Motor neuron (in vitro differentiated cells): ENCODE results near the gene SESN1. TPM values are rescaled to one million over a fixed set of nuclear protein-coding genes. Genes with fewer than 3 reads are reported as not detected.

ENCODE experiments used
- ATAC-seq, 8 experiments: fragments of 200-7000 bp; cut with Tn5 transposase; replicated peaks in 6 of 8; 2 replicates each; pipeline ENCODE4 v1.8.0; 2021; ENCODE audit warnings: mild to moderate bottlenecking in 8 of 8, moderate library complexity in 8 of 8
- H3K27ac ChIP-seq, 2 donors: fragments of 250-450 bp; sonication (Bioruptor Pico); 2 replicates each; pipeline ENCODE4 v1.9.0; 2021; ENCODE audit warnings: antibody characterized with exemption in 2 of 2, mild to moderate bottlenecking in 2 of 2, moderate library complexity in 1 of 2
- H3K4me1 ChIP-seq, 2 donors: fragments of 250-450 bp; sonication (Bioruptor Pico); replicated peaks in 1 of 2; 2 replicates each; pipeline ENCODE4 v1.6.1; 2021; ENCODE audit warnings: antibody characterized with exemption in 2 of 2, mild to moderate bottlenecking in 2 of 2, moderate library complexity in 1 of 2
- H3K4me3 ChIP-seq, 5 donors: fragments of 250-450 bp; sonication (Bioruptor Pico); 2 replicates each; pipeline ENCODE4 v1.9.0; 2021; ENCODE audit warnings: antibody characterized with exemption in 5 of 5, mild to moderate bottlenecking in 5 of 5, moderate library complexity in 4 of 5
- WGBS, 10 experiments: fragments of 450-650 bp; shearing (Covaris generic); methylation state at CpG; one replicate each; pipeline ENCODE4 v1.0.0; 2022; 5-methylcytosine and 5-hydroxymethylcytosine counted together
- in situ Hi-C, 9 experiments: fragments of 400-800 bp; cut with MboI; loops; one replicate each; pipeline ENCODE4 v1.15.0; 2021; ENCODE audit warnings: low sequenced_read_pairs in 9 of 9, low pct_unique_long_range_greater_than_20kb in 2 of 9; ENCODE audit not compliant: unreplicated experiment in 9 of 9
- total RNA-seq, 8 experiments: library from RNA; unstranded; fragments of 300-600 nt; gene quantifications; 2 replicates each; pipeline versions ENCODE4 v1.2.3 to v1.2.4, GENCODE V29; 2022

SESN1 gene
- total RNA-seq, 8 experiments from 2014 or later, result 21.2 to 75.9 (median 36.5) TPM

- Histone ChIP-seq H3K27ac (no peak overlapping the region), H3K4me1 (no peaks in the 10 kb centered on the region), H3K4me3 (no peak overlapping the region)
- no peak for ATAC-seq
- in situ Hi-C loops, result loop anchor here in 7 of 9 experiments (10.0 to 25.0 kb wide), 3 partner anchors 162 to 537 kb away; no protein-coding TSS in a partner anchor
These were observed 20.6 kb downstream of the SESN1 start for GRCh38 chr6:109074133-109074415.

- Histone ChIP-seq H3K4me3 (no peak overlapping the region), H3K27ac (no peak overlapping the region), H3K4me1 (no peaks in the 10 kb centered on the region)
- 33 to 100% (median 57%) methylated on average over 2 to 7 of the region's 7 CpGs for WGBS, 10 experiments
- ATAC-seq, result peak in 7 of 8 experiments; percentile 27 to 60 (median 36)
- in situ Hi-C loops, result loop anchor here in 7 of 9 experiments (10.0 to 25.0 kb wide), 3 partner anchors 161 to 536 kb away; no protein-coding TSS in a partner anchor
These were observed 21.1 kb downstream of the SESN1 start for GRCh38 chr6:109073344-109074132.

- H3K27ac ChIP-seq, result no peak overlapping the region
- no peaks in the 10 kb centered on the region for H3K4me1 ChIP-seq
- no peak for ATAC-seq
- in situ Hi-C loops, result loop anchor here in 7 of 9 experiments (10.0 to 25.0 kb wide), 3 partner anchors 159 to 534 kb away; no protein-coding TSS in a partner anchor
- H3K4me3 ChIP-seq, result no peak overlapping the region
- 45 to 100% (median 78%) methylated on average over 1 to 7 of the region's 7 CpGs for WGBS, 10 experiments
These were observed 23.3 kb downstream of the SESN1 start for GRCh38 chr6:109071125-109071917.

GRCh38 chr6:109069746-109070145 lies 24.9 kb downstream of the SESN1 start:
- no peaks in the 10 kb centered on the region for H3K4me1 ChIP-seq
- no peak for ATAC-seq
- no peak overlapping the region for H3K4me3 ChIP-seq
- no peak overlapping the region for H3K27ac ChIP-seq
- 71 to 100% (median 87%) methylated on average over 1 to 2 of the region's 2 CpGs; no CpG with 5 or more reads in 2 of the 10 experiments for WGBS, 10 experiments
- in situ Hi-C loops, result loop anchor here in 7 of 9 experiments (10.0 to 25.0 kb wide), 4 partner anchors 157 to 532 kb away; no protein-coding TSS in a partner anchor

GRCh38 chr6:109062767-109063352 lies 31.8 kb downstream of the SESN1 start:
- in situ Hi-C loops, result loop anchor here in 6 of 9 experiments (10.0 to 25.0 kb wide), 3 partner anchors 151 to 526 kb away; no protein-coding TSS in a partner anchor
- no peak for ATAC-seq
- Histone ChIP-seq H3K4me3 (no peak overlapping the region), H3K27ac (no peak overlapping the region), H3K4me1 (peaks cover 15 to 20% of the 10 kb centered on the region in 2 donors)
- 67 to 100% (median 90%) methylated on average over 1 to 2 of the region's 4 CpGs; no CpG with 5 or more reads in 3 of the 10 experiments for WGBS, 10 experiments

- Histone ChIP-seq H3K4me3 (no peak overlapping the region), H3K4me1 (peaks cover 15 to 20% of the 10 kb centered on the region in 2 donors), H3K27ac (no peak overlapping the region)
- in situ Hi-C loops, result loop anchor here in 6 of 9 experiments (10.0 to 25.0 kb wide), 3 partner anchors 150 to 525 kb away; no protein-coding TSS in a partner anchor
- ATAC-seq, result no peak
- 65 to 100% (median 93%) methylated on average over 1 to 5 of the region's 5 CpGs; no CpG with 5 or more reads in 2 of the 10 experiments for WGBS, 10 experiments
These were observed 32.4 kb downstream of the SESN1 start for GRCh38 chr6:109062216-109062615.

GRCh38 chr6:109060571-109060970 lies 34.1 kb downstream of the SESN1 start:
- H3K4me1 ChIP-seq, result peaks cover 15 to 20% of the 10 kb centered on the region in 2 donors
- in situ Hi-C loops, result loop anchor here in 6 of 9 experiments (10.0 to 25.0 kb wide), 3 partner anchors 148 to 523 kb away; no protein-coding TSS in a partner anchor
- no peak overlapping the region for H3K4me3 ChIP-seq
- no peak overlapping the region for H3K27ac ChIP-seq
- 25 to 75% (median 56%) methylated on average over 1 to 2 of the region's 2 CpGs for WGBS, 10 experiments
- peak in 4 of 8 experiments; percentile 16 to 75 (median 57) for ATAC-seq

GRCh38 chr6:109059571-109060021 lies 35.0 kb downstream of the SESN1 start:
- no peak overlapping the region for H3K4me3 ChIP-seq
- 29 to 93% (median 75%) methylated on average over 1 to 4 of the region's 4 CpGs for WGBS, 10 experiments
- H3K27ac ChIP-seq, result no peak overlapping the region
- H3K4me1 ChIP-seq, result peaks cover 15 to 20% of the 10 kb centered on the region in 2 donors
- in situ Hi-C loops, result loop anchor here in 6 of 9 experiments (10.0 to 25.0 kb wide), 3 partner anchors 147 to 522 kb away; no protein-coding TSS in a partner anchor
- peak in 4 of 8 experiments; percentile 34 to 62 (median 58) for ATAC-seq

GRCh38 chr6:109059153-109059552 lies 35.5 kb downstream of the SESN1 start:
- no peak overlapping the region for H3K27ac ChIP-seq
- in situ Hi-C loops, result loop anchor here in 5 of 9 experiments (25.0 kb wide), 2 partner anchors 147 to 522 kb away; no protein-coding TSS in a partner anchor
- WGBS, 10 experiments, result 26 to 100% (median 71%) methylated on average over 1 to 3 of the region's 3 CpGs; no CpG with 5 or more reads in 2 of the 10 experiments
- peaks cover 15 to 19% of the 10 kb centered on the region in 2 donors for H3K4me1 ChIP-seq
- H3K4me3 ChIP-seq, result no peak overlapping the region
- no peak for ATAC-seq

- no peak overlapping the region for H3K4me3 ChIP-seq
- in situ Hi-C loops, result loop anchor here in 5 of 9 experiments (25.0 kb wide), 2 partner anchors 146 to 521 kb away; no protein-coding TSS in a partner anchor
- peaks cover 17 to 19% of the 10 kb centered on the region in 2 donors for H3K4me1 ChIP-seq
- 60 to 100% (median 100%) methylated on average over 1 to 2 of the region's 2 CpGs; no CpG with 5 or more reads in 3 of the 10 experiments for WGBS, 10 experiments
- no peak overlapping the region for H3K27ac ChIP-seq
- no peak for ATAC-seq
These were observed 36.0 kb downstream of the SESN1 start for GRCh38 chr6:109058620-109059019.

GRCh38 chr6:109056661-109057060 lies 38.0 kb downstream of the SESN1 start:
- in situ Hi-C loops, result loop anchor here in 5 of 9 experiments (25.0 kb wide), 2 partner anchors 144 to 519 kb away; no protein-coding TSS in a partner anchor
- H3K4me3 ChIP-seq, result no peak overlapping the region
- peaks cover 19 to 32% of the 10 kb centered on the region in 2 donors for H3K4me1 ChIP-seq
- ATAC-seq, result no peak
- no peak overlapping the region for H3K27ac ChIP-seq

- ATAC-seq, result no peak
- H3K4me1 ChIP-seq, result peaks cover 18 to 28% of the 10 kb centered on the region in 2 donors
- in situ Hi-C loops, result loop anchor here in 5 of 9 experiments (25.0 kb wide), 2 partner anchors 144 to 519 kb away; no protein-coding TSS in a partner anchor
- H3K27ac ChIP-seq, result no peak overlapping the region
- 29 to 100% (median 75%) methylated on average over 1 of the region's 1 CpG; no CpG with 5 or more reads in 1 of the 10 experiments for WGBS, 10 experiments
- H3K4me3 ChIP-seq, result no peak overlapping the region
These were observed 38.8 kb downstream of the SESN1 start for GRCh38 chr6:109055771-109056235.
